Measurements from ENCODE around the gene CAPSL.
"Not testable (repeated sequence)": the region's sequence is repeated elsewhere in the genome, so short reads cannot be mapped to it uniquely, and the experiment has no call there.

Gene CAPSL

DNA sequence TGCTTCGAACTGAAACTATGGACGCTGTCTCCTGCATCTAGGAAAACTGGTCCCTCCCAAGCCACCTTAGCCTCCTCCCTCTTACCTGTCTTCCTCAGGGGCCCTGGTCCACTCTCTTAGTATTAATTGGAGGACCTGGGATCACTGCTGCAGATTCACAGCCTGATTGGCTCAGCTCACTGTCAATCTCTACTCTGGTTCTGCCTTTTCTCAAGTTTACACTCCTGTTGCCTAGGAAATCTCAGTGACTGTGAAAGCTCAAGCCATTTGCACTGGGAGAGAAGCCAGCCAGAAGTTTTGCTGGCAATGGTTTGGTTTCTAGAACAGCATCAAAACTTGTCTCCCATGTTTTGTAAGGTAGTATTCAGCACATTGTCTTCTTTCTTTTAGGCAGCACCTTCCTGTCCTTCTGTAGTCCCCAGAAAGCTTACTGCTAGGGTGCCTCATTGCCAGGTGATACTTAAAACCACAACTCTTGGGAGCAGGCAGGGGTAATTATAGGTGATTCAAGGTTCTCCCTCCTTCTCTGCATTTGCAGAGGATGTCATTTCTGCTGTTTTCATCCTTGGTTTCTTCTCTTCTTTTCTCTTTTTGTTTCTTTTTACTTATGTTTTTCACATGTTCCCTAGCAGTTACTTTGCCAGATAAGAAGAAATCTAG is at the start of gene CAPSL:
CAPSL (minus strand) TSS at position 55 of the 660 bp plus-strand sequence. CDS start 17,502 bp downstream, outside the sequence.
- peak; percentile 95 for DNase-seq

DNA sequence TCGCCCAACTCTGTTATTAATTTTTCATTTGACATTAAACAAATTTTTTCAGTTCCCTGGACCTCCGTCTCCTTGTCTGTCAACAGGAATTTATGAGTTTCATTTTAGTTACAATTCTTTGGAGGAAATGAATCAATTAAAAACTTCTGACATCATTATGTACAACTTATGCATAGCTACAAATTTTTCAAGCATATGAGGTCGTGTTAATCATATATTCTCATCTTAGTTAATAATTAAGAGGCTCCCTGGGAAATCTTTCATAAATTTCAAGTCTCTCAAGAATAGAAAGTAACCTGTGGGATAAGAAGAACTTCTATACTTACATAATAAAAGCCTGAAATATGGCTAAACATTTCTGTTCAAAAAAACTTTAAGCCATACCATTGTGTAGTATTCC is 49.4 kb upstream of the CAPSL start:
- DNase-seq = no peak

DNA sequence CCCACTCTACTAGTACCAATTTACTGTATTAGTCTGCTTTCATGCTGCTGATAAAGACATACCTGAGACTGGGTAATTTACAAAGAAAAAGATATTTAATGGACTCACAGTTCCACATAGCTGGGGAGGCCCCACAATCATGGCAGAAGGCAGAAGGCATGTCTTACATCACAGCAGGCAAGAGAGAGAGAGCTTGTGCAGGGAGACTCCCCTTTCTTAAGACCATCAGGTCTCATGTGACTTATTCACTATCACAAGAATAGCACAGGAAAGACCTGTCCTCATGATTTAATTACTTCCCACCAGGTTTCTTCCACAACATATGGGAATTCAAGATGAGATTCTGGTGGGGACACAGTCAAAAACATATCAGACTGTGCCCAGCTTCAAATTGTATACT is 41.3 kb upstream of the CAPSL start:
- DNase-seq = no peak

DNA sequence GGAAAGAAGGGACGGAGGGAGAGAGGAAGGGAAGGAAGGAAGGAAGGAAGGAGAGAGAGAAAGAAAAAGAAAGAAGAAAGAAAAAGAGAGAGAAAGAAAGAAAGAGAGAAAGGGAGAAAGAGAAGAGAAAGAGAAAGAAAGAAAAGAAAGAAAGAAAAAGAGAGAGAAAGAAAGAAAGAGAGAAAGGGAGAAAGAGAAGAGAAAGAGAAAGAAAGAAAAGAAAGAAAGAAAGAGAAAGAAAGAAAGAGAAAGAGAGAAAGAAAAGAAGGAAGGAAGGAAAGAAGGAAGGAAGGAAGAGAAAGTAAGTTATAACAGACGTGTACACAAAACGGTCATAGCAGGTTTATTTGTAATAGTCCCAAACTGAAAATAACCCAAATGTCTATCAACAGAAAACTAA is 38.4 kb upstream of the CAPSL start:
- not testable (repeated sequence) for DNase-seq

DNA sequence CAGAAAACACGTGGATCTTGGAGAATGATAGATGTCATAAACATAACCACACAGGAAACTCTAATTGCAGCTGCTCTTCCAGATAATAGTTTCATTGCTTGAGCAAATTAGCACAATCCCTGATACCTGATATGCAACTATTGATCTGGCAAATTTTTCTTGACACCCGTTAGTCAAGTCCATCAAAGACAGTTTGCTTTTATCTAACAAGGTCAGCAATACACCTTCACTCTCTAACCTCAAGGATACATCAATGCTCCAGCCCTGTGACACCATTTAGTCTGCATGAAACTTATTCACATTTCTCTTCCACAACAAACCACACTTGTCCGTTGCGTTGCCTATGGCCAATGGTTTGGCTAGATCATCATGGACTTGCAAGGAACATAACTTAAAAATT is 36.1 kb upstream of the CAPSL start:
- DNase-seq = no peak

DNA sequence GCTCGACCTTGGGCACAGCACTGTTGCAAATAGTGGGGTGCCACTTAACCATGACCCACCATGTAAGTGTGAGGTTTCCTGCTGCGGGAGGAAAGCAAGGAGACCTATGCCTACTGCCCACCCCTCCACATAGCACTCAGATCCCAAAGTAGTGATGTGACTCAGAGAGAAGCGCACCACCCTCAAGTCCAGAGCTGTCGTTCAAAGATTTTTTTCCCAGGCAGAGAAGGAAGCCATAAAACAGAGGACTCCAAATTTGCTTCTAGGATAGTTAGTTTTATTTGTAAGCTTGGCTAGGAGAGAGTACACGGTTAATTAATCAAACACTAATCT is 33.4 kb upstream of the CAPSL start:
- DNase-seq = no peak

DNA sequence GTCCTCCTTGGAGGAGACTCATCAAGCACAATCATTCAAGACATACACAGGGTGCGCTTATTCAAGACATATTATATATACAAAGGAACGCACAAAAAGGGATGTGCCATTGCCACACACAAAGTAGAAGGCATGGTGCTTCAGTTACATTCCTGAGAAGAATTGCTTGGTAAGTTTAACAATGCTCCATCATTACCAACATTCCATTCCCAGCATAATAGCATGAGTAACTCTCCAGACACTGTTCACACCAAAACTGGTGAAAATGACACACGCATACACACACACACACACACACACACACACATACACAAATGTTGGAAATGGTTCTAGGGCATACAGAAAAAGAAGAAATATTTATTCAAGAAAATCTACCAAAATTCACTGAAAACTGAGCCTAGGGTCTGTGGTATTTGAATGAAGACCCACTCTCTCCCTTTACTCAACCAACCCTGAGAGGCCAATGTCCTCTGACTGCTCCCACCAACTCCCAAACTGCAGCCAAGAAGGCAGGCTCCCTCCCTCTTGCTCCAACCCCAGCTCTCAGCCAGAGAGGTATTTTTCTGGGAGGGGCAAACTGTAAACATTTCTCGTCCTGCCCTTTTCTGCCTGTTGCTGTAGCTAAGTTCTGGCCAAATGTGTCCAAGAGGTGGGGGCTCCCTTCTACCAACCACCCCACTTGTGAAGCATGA is 32.9 kb upstream of the CAPSL start:
- no peak for DNase-seq

DNA sequence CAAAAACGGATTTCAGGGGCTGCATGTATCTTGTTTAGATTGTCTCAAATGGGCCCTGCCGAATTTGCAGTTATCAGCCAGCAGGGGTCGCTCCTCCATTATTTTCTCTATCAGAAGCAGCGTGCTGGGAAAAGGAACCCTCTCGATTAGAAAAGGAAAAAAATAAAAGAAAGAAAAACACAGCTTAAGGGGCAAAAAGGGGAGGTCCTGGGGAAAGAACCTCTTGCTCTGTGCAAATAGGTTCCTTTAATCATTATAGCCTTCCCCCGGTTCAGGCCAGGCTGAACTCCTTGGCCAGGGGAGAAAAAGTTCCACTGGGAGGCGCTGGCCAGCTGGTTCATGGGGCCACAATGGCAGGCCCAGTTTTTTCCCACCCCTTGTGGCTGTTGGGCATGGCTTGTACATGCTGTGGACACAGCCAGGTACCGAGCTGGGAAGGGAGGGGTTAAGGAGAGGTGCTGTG is 25.0 kb upstream of the CAPSL start:
- no peak for DNase-seq

DNA sequence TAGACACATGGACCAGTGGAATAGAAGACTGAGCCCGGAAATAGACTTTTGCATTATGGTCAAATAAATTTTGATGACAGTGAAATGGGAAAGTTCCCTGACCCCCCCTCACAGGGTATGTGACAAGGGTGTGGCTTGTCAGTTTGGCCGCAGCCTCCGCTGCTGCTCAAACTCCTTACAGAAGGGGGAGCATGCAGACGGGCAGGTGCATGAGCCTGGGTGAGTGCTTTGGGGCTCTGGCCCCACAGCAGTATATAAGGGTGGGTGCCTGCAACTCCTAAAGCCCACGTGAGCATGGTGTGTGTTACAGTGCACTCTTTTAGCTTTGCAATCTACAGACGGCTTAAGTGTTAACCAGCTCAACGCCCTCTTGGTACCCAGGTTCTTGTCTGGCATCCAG is 21.9 kb upstream of the CAPSL start:
- DNase-seq = no peak

DNA sequence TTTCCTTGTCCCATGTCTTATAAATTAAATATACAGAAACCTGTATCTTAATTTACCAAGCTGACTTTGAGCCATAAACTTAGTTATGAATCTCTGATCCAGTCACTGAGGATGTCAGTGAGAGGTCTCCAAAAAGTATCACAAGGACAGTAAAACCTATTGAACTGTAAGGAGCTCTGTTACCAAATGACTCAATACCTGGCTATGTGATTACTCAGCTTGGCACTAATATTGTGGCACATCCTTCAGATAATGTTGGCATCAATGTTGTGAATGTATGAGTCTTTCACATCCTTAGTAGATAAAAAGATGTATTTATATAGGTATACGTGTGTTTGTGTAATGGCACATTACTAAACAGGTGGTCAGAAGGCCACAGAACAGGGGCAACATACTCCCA is 18.0 kb upstream of the CAPSL start:
- DNase-seq = no peak

DNA sequence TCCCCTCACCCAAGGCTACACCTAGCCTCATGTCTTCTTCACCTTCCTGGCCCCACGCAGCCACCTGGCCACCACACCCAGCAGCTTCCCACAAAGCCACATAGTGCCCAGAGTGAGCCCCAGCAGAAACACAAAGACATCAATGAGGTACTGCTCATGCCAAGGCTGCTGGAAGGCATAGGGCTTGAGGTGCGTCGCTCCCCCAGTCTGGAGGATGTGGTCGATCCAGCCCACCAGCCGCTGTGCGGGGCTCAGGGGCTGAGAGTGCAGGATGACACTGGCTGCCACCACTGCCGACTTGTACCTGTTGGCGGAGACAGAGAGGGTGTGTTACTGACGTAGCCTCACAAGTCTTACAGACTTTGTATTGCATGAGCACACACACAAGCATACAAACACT is 15.8 kb upstream of the CAPSL start:
- DNase-seq = no peak

DNA sequence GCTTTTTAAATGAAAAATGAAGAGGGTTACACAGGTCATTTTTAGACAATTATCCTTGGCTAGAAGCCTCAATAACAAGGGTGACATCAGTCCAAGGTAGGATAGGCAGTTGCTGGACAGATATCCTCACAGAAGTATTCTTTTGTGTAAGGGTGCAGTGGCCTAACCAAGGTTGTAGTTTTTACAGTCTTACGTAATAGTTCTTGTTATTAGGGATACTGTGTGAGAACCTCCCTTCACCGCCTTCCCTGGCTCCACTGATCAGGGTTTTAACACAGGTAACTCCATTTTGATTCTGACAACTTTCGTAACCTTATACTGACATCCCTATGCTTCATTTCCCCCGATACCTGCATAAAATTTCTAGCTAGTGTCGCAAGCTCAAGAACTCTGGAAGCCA is 8.7 kb upstream of the CAPSL start:
- DNase-seq = no peak

DNA sequence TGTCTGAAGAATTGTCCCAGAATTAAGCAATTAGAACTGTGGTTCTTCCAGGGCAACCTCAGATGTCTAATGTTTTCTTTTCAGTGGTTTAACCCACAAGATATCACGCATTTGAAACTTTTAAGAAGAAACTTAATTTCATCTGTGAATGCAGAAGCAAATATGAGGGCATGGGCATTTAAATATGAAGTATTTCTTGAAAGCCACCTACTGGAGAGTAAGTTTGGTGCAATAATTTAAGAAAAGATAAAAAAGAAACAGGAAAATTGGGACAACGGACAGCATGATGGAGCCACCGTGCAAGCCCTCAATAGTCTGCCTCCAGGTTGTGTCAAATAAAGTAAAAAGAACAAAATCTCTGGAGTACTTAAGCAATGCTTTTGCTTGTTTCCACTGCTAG is 1.2 kb upstream of the CAPSL start:
- no peak for DNase-seq

DNA sequence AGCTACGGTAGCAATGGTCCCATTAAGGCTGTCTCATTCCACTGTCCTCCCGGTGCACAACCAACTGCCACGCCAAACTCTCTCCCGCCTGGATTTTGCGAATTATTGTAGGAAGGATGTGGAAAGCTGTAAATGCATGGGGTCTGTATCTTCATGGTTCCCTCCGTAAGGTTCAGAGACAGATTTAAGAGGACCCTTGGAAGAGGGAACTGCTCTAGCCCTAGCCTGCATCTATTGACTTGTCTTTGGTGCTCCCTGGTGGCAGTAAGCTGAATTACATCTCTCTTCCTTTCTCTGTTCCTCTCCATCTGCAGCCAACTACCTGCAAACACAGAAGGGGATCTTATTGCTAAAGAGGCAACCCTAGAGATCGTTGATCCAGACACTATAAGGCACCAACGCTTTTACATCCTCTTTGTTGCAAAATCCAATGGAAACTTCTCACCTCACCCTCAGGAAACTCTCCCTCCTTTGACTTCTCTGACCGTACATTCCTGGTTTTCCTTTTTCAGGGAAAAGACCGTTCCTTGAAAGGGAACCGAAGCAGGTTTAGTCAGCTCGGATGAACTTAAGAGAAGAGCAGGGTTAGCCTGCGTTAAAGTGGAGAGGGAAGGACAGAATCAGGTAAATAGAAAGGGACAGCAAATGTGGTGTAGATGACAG is 11.9 kb downstream of the CAPSL start:
- DNase-seq = peak; percentile 55

DNA sequence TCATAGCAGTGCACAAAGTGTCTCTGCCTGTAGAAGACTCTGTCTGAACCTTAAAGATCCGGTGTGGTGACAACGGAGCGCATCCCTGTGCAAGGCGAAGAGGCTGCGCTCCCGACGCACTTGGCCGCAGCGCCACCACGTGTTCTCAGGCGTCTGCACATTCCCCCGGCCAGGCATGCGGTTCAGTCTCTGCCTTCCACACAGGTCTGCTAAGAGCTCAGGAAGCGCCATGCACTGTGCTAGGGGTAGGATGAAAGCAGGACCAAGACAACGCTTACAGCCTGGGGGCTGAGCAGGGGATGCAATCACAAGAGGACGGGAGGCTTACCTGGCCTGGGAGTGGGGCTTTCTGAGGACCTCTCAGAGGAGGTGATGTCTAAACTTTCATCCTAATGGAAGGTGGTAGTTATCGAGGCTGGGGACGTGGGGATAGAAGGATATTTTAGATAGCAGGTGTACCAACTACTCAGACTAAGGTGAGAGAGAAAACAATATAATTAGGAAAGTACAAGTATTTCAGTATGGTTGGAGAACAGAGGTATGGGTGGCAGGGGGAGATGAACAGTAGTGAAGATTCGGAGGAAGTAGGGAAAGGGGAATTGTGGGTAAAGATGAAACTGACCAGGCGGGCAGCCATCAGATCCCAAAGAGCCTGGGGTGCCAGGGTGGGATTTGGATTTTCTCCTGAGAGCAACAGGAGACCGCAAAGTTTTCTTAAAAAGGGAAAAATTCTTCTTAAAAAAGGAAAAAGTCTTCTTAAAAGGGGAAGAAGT is 13.3 kb downstream of the CAPSL start:
- DNase-seq = peak; percentile 67

DNA sequence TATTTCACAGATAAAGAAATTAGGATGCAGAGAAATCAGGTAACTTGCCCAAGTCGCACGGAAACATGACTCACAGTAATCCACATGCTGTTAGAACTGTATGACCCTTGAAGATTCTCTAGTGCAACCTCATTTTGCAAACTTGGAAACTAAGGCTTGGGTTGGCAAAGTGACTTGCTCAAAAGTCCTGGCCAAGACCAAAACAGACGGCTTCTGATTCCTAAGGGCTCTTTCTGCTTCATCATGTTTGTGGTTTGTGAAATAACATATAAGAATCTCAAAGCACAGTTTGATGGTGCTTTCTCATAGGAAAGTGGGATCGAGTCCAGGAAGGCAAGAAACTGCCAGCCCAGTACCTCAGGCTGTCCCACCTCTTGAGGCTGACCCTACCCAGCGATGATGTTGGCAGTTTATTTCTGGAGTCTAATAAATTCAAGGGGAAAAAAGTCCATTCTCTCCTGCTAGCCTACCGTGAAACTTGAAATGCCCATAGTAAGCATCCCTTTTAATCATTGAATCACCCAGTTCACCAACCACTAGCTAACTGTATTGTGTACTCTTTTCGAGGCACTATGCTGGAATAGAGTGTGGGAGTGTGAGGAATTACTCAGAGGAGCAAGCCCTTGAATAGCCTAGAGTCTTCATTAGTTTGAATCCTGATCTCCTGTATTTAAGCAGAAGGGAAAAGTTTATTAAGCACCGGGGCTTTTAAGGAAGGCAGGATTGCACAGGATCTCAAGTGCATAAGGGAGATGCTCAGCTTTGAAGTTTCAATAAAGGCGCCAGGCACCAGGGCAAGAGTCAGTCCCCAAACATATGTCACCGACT is 14.1 kb downstream of the CAPSL start:
- DNase-seq = no peak

DNA sequence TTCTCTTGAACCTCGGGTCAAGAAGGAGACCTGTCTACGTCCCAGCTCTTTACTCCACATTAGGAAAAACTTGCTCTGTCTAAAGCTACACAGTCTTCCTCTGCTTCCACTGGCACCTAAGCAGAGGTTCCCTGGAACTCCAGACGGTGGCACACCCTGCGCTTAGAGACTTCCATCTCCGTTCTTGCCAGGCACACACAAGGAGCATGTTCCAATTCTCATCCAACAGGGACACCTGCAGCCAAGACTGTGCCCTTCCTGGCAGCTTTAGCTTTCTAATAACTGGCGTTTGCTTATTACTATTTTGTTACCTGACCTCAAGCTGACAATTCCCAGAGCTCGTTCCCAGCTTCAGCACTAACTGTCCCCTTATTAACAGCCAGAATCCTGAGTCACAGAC is 16.0 kb downstream of the CAPSL start:
- no peak for DNase-seq

DNA sequence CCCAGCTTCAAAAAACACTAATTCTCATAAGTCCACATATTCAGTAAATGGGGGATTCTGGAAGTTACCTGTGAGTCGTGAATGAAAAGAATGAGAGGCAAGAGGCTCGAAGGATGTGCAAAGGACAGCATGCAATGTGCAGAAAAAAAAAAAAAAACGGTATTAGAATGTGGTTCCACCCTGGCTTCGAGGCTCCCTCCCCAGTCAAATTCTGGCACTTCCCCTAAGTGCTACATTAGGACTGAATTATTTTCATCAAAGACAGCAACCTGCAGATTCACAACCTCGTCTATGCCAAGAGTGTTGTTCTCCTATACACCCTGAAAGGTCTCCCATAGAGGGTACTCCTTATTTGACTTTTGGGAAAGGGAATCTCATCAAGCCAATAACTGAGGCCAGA is 16.5 kb downstream of the CAPSL start:
- DNase-seq = no peak

DNA sequence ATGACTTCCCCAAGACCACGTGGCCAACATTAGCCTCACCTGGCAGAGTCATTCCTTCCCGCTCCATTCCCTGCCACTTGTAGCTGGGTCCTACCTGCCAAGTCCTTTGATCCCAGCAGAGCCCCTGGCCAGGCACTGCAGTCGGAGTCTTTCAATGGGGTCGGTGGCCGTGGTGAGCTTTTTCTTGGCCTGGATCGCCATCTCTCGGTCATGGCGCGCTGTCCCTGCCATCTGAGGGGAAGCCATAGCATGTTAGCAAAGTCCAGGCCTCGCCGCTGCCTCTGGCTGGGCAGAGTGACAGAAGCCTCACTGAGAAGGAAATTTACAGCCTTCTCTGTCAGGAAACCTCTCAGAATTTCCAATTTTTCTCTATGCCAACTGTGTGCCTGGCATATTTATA is 17.5 kb downstream of the CAPSL start:
- DNase-seq = no peak

DNA sequence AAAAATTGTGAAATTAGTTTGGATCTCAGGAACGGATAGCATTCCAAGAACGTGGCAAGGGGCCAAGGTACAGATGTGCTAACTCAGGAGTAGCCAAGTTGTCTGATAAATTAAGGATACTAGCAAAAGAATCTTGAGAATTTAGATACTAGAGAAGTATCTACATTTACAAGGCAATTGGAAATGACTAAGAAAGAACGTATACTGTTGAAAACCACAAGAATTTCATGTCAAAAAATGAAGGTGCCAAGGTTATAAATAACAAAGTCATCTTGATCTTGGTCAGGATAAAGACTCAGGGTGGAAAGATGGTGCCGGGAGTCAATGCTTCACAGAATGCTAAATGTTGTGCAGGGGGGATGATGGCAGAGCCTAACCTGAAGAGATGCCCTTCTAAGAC is 19.2 kb downstream of the CAPSL start:
- DNase-seq = no peak

DNA sequence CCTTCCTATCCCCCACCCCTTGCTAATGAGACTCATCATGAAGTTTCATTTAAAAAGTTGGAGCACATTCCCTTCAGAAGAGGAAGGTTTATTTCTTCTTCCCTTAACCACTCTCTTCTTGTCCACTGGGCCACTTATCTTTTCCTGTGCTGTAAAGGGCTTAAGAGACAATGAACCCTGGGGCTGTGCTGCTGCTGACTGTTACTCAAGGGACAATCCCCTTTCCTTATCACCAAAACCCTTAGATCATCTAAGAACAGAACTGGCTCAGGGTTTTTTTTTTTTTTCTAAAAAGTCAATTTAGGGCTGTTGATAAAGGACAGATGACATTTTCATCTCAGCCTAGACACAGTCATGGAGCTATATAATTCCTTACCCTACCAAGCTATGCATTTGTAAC is 29.6 kb downstream of the CAPSL start:
- DNase-seq = no peak

DNA sequence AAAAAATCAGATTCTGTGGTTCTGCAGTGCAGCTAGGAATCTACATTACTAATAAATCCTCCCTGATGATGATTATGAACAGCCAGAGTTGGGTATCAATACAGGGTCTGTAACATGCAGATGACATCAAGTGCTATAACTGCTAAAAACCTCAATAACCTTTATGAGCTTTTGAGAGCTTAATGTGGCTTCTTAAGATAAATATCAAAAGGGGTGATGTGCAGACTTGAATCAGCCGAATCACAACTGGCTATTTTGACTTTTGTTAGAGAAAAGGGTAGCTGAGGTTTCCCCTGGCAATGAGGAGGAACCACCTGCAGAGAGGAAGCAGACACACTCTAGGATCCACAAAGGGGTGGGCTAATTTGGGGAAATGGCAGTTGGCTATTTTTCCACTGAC is 30.2 kb downstream of the CAPSL start:
- DNase-seq = no peak
